Psoas muscle (tissue), 8 donors: ENCODE measurements around the gene TBCK. TPM values are rescaled to one million over a fixed set of nuclear protein-coding genes. Genes with fewer than 3 reads are reported as not detected.

ENCODE experiments used
- ATAC-seq, 4 donors: fragments of 200-7000 bp; cut with Tn5 transposase; one replicate each; pipeline ENCODE4 v1.9.1; 2020; ENCODE audit warnings: moderate library complexity in 3 of 4, mild to moderate bottlenecking in 2 of 4
- DNase-seq, 2 donors: peaks; one replicate each; pipeline ENCODE4 v3.0.0-alpha.2; 2020
- H3K27ac ChIP-seq: fragments of 200-600 bp; one replicate; pipeline ENCODE4 v1.8.0; 2022
- H3K27me3 ChIP-seq, 3 donors: fragments of 200-600 bp in 1 of 3; one replicate each; pipeline versions ENCODE4 v1.6.1 to v1.8.0; 2013 to 2022; ENCODE audit warnings: low read length in 2 of 3, mild to moderate bottlenecking in 2 of 3, moderate library complexity in 1 of 3; ENCODE audit not compliant: insufficient read depth in 3 of 3
- H3K36me3 ChIP-seq, 2 donors: fragments of 200-600 bp in 1 of 2; one replicate each; pipeline versions ENCODE4 v1.6.1 to v1.8.0; 2013 to 2022; ENCODE audit warnings: low read depth in 1 of 2, mild to moderate bottlenecking in 1 of 2, moderate library complexity in 1 of 2; ENCODE audit not compliant: insufficient read depth in 1 of 2
- H3K4me1 ChIP-seq: fragments of 200-600 bp; one replicate; pipeline ENCODE4 v1.8.0; 2022
- H3K4me3 ChIP-seq: fragments of 200-600 bp; one replicate; pipeline ENCODE4 v1.8.0; 2022; ENCODE audit warnings: mild to moderate bottlenecking
- H3K9me3 ChIP-seq: fragments of 200-600 bp; one replicate; pipeline ENCODE4 v1.8.0; 2022
- WGBS, 3 donors: extraction: QIAGEN DNeasy Blood & Tissue Kit; methylation state at CpG; one replicate each; pipeline versions ENCODE4 v1.1.6 to v1.1.7; 2013; 5-methylcytosine and 5-hydroxymethylcytosine counted together
- intact Hi-C, 2 donors: fragments of 100-400 bp; cut with DNase I; formaldehyde crosslinking; loops; one replicate each; pipeline versions ENCODE4 v1.11.0 to v1.14.2; 2022
- polyA plus RNA-seq, 3 donors: library from polyadenylated mRNA; stranded (reverse); fragments of 200-250 nt; gene quantifications; one replicate each; pipeline ENCODE4 v1.2.3, GENCODE V29; 2013
- total RNA-seq, 4 donors: library from RNA; stranded (reverse); fragmentation: NEBNext Ultra II Directional in 2 of 4; extraction: Animal tissue kit (Norgen Biotek cat#: 25700) in 2 of 4; gene quantifications; one replicate each; pipeline versions ENCODE4 v1.2.1 to v1.2.4, GENCODE V29; 2021 to 2023
- TF ChIP-seq, protein P1 (sequence below): fragments of 200-600 bp; IDR thresholded peaks from one replicate; pipeline ENCODE4 v1.8.0; 2022; ENCODE audit warnings: antibody characterized with exemption
- donor health status: healthy with polysubstance abuse.
- donor health status: DM: no; HTN: no; CAD: no; lungs with moderate emphysema.
- donor health status: Bipolar disorder and iron deficiency.
- donor health status: healthy.
- donor health status: DM: yes; HTN: yes; CAD: no.
- donor health status: DM: no; HTN: no; CAD: no.
- donor health status: DM: no; HTN: no; CAD: no.
- donor health status: DM: yes; HTN: yes; CAD: no.

Gene TBCK
- total and polyA plus RNA-seq, 7 donors: 1.9 to 16.8 (median 9.7) TPM

GRCh38 chr4:105998171-105999063 is 317.6 kb downstream of the TBCK start:
- H3K27ac ChIP-seq: no peak overlapping the region
- DNase-seq (no peak), ATAC-seq (peak in 1 of 4 donors; percentile 30)
- H3K4me3 ChIP-seq: no peak overlapping the region
- no peaks in the 10 kb centered on the region for H3K4me1 ChIP-seq
- H3K27me3 ChIP-seq: no peaks in the 10 kb centered on the region
- TF ChIP-seq, protein P1, sequence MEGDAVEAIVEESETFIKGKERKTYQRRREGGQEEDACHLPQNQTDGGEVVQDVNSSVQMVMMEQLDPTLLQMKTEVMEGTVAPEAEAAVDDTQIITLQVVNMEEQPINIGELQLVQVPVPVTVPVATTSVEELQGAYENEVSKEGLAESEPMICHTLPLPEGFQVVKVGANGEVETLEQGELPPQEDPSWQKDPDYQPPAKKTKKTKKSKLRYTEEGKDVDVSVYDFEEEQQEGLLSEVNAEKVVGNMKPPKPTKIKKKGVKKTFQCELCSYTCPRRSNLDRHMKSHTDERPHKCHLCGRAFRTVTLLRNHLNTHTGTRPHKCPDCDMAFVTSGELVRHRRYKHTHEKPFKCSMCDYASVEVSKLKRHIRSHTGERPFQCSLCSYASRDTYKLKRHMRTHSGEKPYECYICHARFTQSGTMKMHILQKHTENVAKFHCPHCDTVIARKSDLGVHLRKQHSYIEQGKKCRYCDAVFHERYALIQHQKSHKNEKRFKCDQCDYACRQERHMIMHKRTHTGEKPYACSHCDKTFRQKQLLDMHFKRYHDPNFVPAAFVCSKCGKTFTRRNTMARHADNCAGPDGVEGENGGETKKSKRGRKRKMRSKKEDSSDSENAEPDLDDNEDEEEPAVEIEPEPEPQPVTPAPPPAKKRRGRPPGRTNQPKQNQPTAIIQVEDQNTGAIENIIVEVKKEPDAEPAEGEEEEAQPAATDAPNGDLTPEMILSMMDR: no peak
- 53 to 60% (median 56%) methylated on average over 7 of the region's 7 CpGs for WGBS, 3 donors
- intact Hi-C loops: no loop called here
- no peaks in the 10 kb centered on the region for H3K9me3 ChIP-seq
- H3K36me3 ChIP-seq: no peaks in the 10 kb centered on the region

- no peaks in the 10 kb centered on the region for H3K36me3 ChIP-seq
- H3K27ac ChIP-seq: no peak overlapping the region
- DNase-seq (no peak), ATAC-seq (peak in 1 of 4 donors; percentile 80)
- H3K4me3 ChIP-seq: no peak overlapping the region
- peaks cover 2% of the 10 kb centered on the region for H3K4me1 ChIP-seq
- TF ChIP-seq, protein P1: no peak
- intact Hi-C loops: no loop called here
- no peaks in the 10 kb centered on the region for H3K27me3 ChIP-seq
- no peaks in the 10 kb centered on the region for H3K9me3 ChIP-seq
- WGBS, 3 donors: 50 to 85% (median 73%) methylated on average over 7 of the region's 7 CpGs
Observed at GRCh38 chr4:105996845-105997244, 319.2 kb downstream of the TBCK start.

DNA sequence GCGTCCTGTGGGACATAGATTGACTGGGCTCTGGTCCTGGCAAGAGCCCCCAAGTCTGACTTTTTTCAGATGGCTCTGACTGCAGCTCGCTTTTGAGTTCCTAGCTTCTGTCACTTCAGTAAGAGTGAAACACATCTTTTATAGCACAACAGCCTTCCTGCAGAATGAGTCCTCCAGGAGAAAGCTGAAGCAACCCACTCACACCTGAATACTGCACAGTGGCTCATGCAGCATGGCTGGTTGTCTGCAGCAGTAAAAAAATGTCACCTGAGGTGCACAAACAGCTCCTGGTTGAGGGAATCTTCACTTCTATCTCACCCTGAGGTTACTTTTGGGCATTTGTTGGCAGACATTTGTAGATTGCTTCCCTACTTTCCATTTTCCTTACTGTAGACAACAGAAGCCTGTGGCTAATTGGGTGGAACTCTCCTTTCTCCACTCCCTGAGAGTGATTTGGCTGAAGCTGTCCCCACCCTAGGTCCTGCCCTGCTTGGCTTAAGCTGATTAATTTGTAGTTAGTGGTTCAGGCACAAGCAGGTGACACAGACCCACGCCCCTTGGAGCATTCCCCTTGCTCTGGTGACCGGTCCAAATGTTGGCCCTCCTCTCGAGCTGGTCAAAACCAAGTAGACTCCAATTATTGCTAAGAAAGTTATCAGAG is 321.0 kb downstream of the TBCK start:
- intact Hi-C loops: no loop called here
- TF ChIP-seq, protein P1: no peak
- H3K27ac ChIP-seq: no peak overlapping the region
- DNase-seq (no peak), ATAC-seq (no peak)
- H3K4me3 ChIP-seq: no peak overlapping the region
- no peaks in the 10 kb centered on the region for H3K27me3 ChIP-seq
- 79 to 90% (median 88%) methylated on average over 5 of the region's 5 CpGs for WGBS, 3 donors
- peaks cover 18% of the 10 kb centered on the region for H3K4me1 ChIP-seq
- H3K36me3 ChIP-seq: no peaks in the 10 kb centered on the region
- no peaks in the 10 kb centered on the region for H3K9me3 ChIP-seq

- no peaks in the 10 kb centered on the region for H3K36me3 ChIP-seq
- H3K27ac ChIP-seq: no peak overlapping the region
- ATAC-seq (no peak), DNase-seq (no peak)
- no peak overlapping the region for H3K4me3 ChIP-seq
- 27 to 49% (median 32%) methylated on average over 6 of the region's 6 CpGs for WGBS, 3 donors
- peaks cover 27% of the 10 kb centered on the region for H3K4me1 ChIP-seq
- H3K9me3 ChIP-seq: no peaks in the 10 kb centered on the region
- H3K27me3 ChIP-seq: no peaks in the 10 kb centered on the region
- intact Hi-C loops: no loop called here
- TF ChIP-seq, protein P1: no peak
Observed at GRCh38 chr4:105994061-105994460, 321.9 kb downstream of the TBCK start.
